Breast epithelium (tissue), 3 donors: ENCODE results near the gene TRIO.

Experiments used
- CTCF ChIP-seq, 3 donors: fragments of 450-650 bp; IDR thresholded peaks; one replicate each; pipeline ENCODE4 v1.5.1; 2016 to 2017; ENCODE audit warnings: antibody characterized with exemption in 3 of 3, mild to moderate bottlenecking in 3 of 3, moderate library complexity in 3 of 3
- POLR2A ChIP-seq: fragments of 450-650 bp; IDR thresholded peaks from one replicate; pipeline ENCODE4 v1.6.1; 2016; ENCODE audit warnings: antibody characterized with exemption, mild to moderate bottlenecking, moderate library complexity
- POLR2AphosphoS5 ChIP-seq, 3 donors: sonication (generic); formaldehyde crosslinking; IDR thresholded peaks; one replicate each; pipeline ENCODE4 v1.6.1; 2017; ENCODE audit warnings: antibody characterized with exemption in 3 of 3

GRCh38 chr5:14286007-14286406 lies 142.9 kb downstream of the TRIO start:
- TF ChIP-seq CTCF (IDR thresholded peaks at IDR 0.05): no peak
- TF ChIP-seq POLR2A: no peak
- TF ChIP-seq POLR2AphosphoS5 (IDR thresholded peaks at IDR 0.05): no peak
